WTC11 (cell line): ENCODE data around the gene PDZRN3.

Source experiments
- GTF2I ChIP-seq: fragments of 250-450 bp; sonication (Bioruptor Pico); conservative IDR thresholded peaks from 2 replicates; pipeline ENCODE4 v1.4.0; 2021; ENCODE audit warnings: mild to moderate bottlenecking
- JAZF1 ChIP-seq: fragments of 250-450 bp; sonication (Bioruptor Pico); IDR thresholded peaks from 2 replicates; pipeline ENCODE4 v1.9.0; 2021; ENCODE audit warnings: moderate library complexity, mild to moderate bottlenecking, inconsistent platforms
- NFYB ChIP-seq: sonication (generic); formaldehyde crosslinking; conservative IDR thresholded peaks from 2 replicates; pipeline ENCODE4 v1.8.0; 2022; ENCODE audit warnings: low read depth, missing genetic modification reagents
- SP1 ChIP-seq: sonication (generic); formaldehyde crosslinking; conservative IDR thresholded peaks from 2 replicates; pipeline ENCODE4 v1.8.1; 2022; ENCODE audit warnings: missing genetic modification reagents
- TP53 ChIP-seq: sonication (generic); formaldehyde crosslinking; IDR thresholded peaks from 2 replicates; pipeline ENCODE4 v1.8.1; 2023; ENCODE audit warnings: mild to moderate bottlenecking, missing genetic modification reagents
- ZNF121 ChIP-seq: sonication (generic); formaldehyde crosslinking; IDR thresholded peaks from 2 replicates; pipeline ENCODE4 v1.8.0; 2023; ENCODE audit warnings: missing genetic modification reagents
- ZNF425 ChIP-seq: fragments of 250-450 bp; sonication (Bioruptor Pico); conservative IDR thresholded peaks from 2 replicates; pipeline ENCODE4 v1.9.0; 2021; ENCODE audit warnings: mild to moderate bottlenecking
- TF ChIP-seq, protein P1 (sequence below): fragments of 200-600 bp; IDR thresholded peaks from 2 replicates; pipeline ENCODE4 v1.8.0; 2022; ENCODE audit warnings: antibody characterized with exemption
- TF ChIP-seq, protein P2 (sequence below): sonication (generic); formaldehyde crosslinking; conservative IDR thresholded peaks from 2 replicates; pipeline ENCODE4 v1.8.1; 2023; ENCODE audit warnings: mild to moderate bottlenecking, low read depth, missing genetic modification reagents, moderate library complexity

DNA sequence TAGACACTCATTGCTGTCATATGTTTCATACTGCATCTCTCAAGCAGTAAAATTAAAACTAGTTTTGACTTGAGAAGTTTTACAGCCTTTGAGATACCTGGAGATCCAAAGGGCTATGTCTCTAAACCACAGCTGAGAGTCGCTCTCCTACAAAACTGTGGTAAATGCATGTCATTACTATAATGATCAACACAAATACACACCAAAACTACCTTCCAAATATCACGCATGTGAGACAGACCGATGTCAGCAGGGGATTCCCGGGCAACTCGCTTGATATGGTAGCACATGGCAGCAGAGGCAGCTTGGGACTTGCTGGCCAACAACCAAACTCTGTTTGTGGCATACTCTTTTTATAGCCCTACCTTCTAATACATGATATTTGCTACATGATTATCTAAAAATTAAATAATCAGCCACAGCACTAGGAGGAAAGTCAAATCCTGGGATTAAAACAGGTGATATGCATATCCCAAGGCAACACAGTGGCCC is 56.3 kb downstream of the PDZRN3 start:
- TF ChIP-seq, protein P1, sequence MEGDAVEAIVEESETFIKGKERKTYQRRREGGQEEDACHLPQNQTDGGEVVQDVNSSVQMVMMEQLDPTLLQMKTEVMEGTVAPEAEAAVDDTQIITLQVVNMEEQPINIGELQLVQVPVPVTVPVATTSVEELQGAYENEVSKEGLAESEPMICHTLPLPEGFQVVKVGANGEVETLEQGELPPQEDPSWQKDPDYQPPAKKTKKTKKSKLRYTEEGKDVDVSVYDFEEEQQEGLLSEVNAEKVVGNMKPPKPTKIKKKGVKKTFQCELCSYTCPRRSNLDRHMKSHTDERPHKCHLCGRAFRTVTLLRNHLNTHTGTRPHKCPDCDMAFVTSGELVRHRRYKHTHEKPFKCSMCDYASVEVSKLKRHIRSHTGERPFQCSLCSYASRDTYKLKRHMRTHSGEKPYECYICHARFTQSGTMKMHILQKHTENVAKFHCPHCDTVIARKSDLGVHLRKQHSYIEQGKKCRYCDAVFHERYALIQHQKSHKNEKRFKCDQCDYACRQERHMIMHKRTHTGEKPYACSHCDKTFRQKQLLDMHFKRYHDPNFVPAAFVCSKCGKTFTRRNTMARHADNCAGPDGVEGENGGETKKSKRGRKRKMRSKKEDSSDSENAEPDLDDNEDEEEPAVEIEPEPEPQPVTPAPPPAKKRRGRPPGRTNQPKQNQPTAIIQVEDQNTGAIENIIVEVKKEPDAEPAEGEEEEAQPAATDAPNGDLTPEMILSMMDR: no peak
- TF ChIP-seq ZNF121 (CRISPR knock-in tag): no peak
- TF ChIP-seq NFYB: no peak
- TF ChIP-seq SP1 (CRISPR knock-in tag): no peak
- no peak for TF ChIP-seq JAZF1 (CRISPR knock-in tag)
- TF ChIP-seq, protein P2, sequence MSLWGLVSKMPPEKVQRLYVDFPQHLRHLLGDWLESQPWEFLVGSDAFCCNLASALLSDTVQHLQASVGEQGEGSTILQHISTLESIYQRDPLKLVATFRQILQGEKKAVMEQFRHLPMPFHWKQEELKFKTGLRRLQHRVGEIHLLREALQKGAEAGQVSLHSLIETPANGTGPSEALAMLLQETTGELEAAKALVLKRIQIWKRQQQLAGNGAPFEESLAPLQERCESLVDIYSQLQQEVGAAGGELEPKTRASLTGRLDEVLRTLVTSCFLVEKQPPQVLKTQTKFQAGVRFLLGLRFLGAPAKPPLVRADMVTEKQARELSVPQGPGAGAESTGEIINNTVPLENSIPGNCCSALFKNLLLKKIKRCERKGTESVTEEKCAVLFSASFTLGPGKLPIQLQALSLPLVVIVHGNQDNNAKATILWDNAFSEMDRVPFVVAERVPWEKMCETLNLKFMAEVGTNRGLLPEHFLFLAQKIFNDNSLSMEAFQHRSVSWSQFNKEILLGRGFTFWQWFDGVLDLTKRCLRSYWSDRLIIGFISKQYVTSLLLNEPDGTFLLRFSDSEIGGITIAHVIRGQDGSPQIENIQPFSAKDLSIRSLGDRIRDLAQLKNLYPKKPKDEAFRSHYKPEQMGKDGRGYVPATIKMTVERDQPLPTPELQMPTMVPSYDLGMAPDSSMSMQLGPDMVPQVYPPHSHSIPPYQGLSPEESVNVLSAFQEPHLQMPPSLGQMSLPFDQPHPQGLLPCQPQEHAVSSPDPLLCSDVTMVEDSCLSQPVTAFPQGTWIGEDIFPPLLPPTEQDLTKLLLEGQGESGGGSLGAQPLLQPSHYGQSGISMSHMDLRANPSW (CRISPR knock-in tag): no peak
- TF ChIP-seq GTF2I (CRISPR knock-in tag): no peak
- no peak for TF ChIP-seq TP53 (CRISPR knock-in tag)
- no peak for TF ChIP-seq ZNF425 (CRISPR knock-in tag)
